Activated CD8-positive, alpha-beta T cell treated with anti-CD3 and anti-CD28 coated beads for 36 hours (primary cell): ENCODE results near the gene PCBD1. TPM values are rescaled to one million over a fixed set of nuclear protein-coding genes. Genes with fewer than 3 reads are reported as not detected.
"Not testable (repeated sequence)": the region's sequence is repeated elsewhere in the genome, so short reads cannot be mapped to it uniquely, and the experiment has no call there.

ENCODE experiments used
- ATAC-seq: fragments of 200-7000 bp; cut with Tn5 transposase; one replicate; pipeline ENCODE4 v1.10.0; 2021; ENCODE audit warnings: mild to moderate bottlenecking, moderate library complexity
- CTCF ChIA-PET: fragments of 350-600 bp; sonication (Branson Sonifier 250); formaldehyde crosslinking; loops from one replicate; lab custom pipeline; 2021; ENCODE audit warnings: antibody characterized with exemption; lab: Charles Lee
- POLR2A ChIA-PET: fragments of 350-600 bp; sonication (Branson Sonifier 250); formaldehyde crosslinking; loops from one replicate; lab custom pipeline; 2021; ENCODE audit warnings: antibody characterized with exemption; lab: Charles Lee
- DNase-seq: peaks from one replicate; pipeline ENCODE4 v3.0.0-alpha.2; 2020
- H3K27ac Mint-ChIP-seq: one replicate; pipeline ENCODE4 v1.8.0; 2021; ENCODE audit warnings: mild to moderate bottlenecking, mixed read lengths
- H3K27me3 Mint-ChIP-seq: one replicate; pipeline ENCODE4 v1.8.0; 2021; ENCODE audit warnings: mixed read lengths
- H3K36me3 Mint-ChIP-seq: one replicate; pipeline ENCODE4 v1.8.0; 2021; ENCODE audit warnings: low read depth, mixed read lengths
- H3K4me1 Mint-ChIP-seq: one replicate; pipeline ENCODE4 v1.8.0; 2021; ENCODE audit warnings: low read depth, mixed read lengths
- H3K4me3 Mint-ChIP-seq: one replicate; pipeline ENCODE4 v1.8.0; 2021; ENCODE audit warnings: mild to moderate bottlenecking, moderate library complexity, mixed read lengths
- H3K9me3 Mint-ChIP-seq: one replicate; pipeline ENCODE4 v1.8.0; 2021; ENCODE audit warnings: mixed read lengths
- intact Hi-C: fragments of 100-400 bp; cut with micrococcal nuclease; formaldehyde crosslinking; loops from one replicate; pipeline ENCODE4 v1.10.0; 2022
- total RNA-seq, 2 experiments: library from RNA; stranded (reverse); gene quantifications; one replicate each; pipeline ENCODE4 v1.2.3, GENCODE V29; 2021
- TF ChIP-seq, protein P1 (sequence below): fragments of 200-600 bp; IDR thresholded peaks from one replicate; pipeline ENCODE4 v1.8.0; 2022; ENCODE audit warnings: antibody characterized with exemption, mild to moderate bottlenecking

Gene PCBD1
- total RNA-seq, 2 experiments from 2014 or later: 40.0 to 41.5 TPM

DNA sequence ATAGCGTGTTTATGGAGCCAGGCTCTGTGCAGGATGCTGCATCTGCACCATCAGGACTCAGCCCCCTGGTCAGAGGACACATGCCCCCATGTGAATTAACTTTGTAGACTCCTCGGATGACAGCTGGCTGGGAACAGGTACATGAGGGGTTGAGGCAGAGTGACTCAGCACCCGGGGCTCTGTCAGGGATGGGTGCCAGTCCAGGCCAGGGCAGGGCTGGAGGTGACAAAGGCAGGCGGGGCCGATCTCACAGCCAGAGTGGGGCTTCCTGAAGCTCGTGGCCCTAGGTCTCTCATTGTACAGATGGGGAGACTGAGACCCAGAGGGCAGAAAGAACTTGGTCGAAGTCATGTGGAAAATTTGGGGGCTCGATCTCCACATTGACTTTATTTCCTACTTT lies 35.3 kb upstream of the PCBD1 start:
- ATAC-seq: no peak
- TF ChIP-seq, protein P1, sequence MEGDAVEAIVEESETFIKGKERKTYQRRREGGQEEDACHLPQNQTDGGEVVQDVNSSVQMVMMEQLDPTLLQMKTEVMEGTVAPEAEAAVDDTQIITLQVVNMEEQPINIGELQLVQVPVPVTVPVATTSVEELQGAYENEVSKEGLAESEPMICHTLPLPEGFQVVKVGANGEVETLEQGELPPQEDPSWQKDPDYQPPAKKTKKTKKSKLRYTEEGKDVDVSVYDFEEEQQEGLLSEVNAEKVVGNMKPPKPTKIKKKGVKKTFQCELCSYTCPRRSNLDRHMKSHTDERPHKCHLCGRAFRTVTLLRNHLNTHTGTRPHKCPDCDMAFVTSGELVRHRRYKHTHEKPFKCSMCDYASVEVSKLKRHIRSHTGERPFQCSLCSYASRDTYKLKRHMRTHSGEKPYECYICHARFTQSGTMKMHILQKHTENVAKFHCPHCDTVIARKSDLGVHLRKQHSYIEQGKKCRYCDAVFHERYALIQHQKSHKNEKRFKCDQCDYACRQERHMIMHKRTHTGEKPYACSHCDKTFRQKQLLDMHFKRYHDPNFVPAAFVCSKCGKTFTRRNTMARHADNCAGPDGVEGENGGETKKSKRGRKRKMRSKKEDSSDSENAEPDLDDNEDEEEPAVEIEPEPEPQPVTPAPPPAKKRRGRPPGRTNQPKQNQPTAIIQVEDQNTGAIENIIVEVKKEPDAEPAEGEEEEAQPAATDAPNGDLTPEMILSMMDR: no peak
- intact Hi-C loops: no loop called here
- ChIA-PET CTCF (interaction anchor here (1.9 to 4.2 kb wide), 2 partner anchors 20 to 285 kb away, joined by 6 to 29 read pairs; no protein-coding TSS in a partner anchor), POLR2A (no interaction called here)
- Mint-ChIP-seq H3K4me1 (no peaks in the 10 kb centered on the region), H3K27me3 (peaks cover 5% of the 10 kb centered on the region), H3K27ac (no peak overlapping the region), H3K4me3 (no peak overlapping the region), H3K36me3 (no peaks in the 10 kb centered on the region), H3K9me3 (no peaks in the 10 kb centered on the region)
- DNase-seq: no peak

DNA sequence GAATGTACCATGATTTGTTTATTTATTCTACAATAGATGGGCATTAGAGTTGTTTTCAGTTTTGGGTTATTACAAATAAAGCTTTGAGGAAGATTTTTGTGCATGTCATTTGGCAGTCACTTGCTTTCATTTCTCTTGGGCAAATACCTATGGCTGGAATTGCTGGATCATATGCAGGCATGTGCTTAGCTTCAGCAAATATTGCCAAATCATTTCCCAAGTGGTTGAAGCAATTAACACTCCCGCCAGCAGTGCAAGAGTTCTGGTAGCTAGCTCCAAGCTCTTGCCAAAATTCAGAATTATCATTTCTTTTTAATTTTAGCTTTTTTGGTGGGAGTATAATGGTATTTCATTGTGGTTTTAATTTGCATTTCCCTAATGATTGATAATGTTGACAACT lies 32.9 kb upstream of the PCBD1 start:
- CTCF ChIA-PET: interaction anchor here (0.9 kb wide), 1 partner anchor 19 kb away, joined by 4 read pairs; no protein-coding TSS in a partner anchor
- TF ChIP-seq, protein P1: no peak
- no peaks in the 10 kb centered on the region for H3K9me3 Mint-ChIP-seq
- POLR2A ChIA-PET: no interaction called here
- peaks cover 7% of the 10 kb centered on the region for H3K27me3 Mint-ChIP-seq
- ATAC-seq (no peak), DNase-seq (no peak)
- no peaks in the 10 kb centered on the region for H3K4me1 Mint-ChIP-seq
- no peaks in the 10 kb centered on the region for H3K36me3 Mint-ChIP-seq
- intact Hi-C loops: no loop called here
- H3K4me3 Mint-ChIP-seq: no peak overlapping the region
- no peak overlapping the region for H3K27ac Mint-ChIP-seq

GRCh38 chr10:70920519-70920918 lies 32.2 kb upstream of the PCBD1 start:
- CTCF ChIA-PET: no interaction called here

DNA sequence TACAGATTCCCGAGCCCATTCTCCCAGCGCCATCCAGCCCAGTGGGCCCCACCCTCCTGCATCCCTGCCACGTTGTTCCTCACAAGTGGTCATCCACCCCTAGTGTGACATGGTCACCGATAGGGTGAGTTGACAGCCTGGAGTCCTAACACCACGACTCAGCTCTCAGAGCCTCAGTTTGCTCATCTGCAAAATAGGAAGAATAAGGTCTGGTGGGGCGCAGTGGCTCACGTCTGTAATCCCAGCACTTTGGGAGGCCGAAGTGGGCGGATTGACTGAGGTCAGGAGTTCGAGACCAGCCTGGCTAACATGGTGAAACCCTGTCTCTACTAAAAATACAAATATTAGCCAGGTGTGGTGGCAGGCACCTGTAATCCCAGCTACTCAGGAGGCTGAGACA lies 31.5 kb upstream of the PCBD1 start:
- ATAC-seq, POLR2A ChIA-PET, intact Hi-C loops: not testable (repeated sequence)

More at GRCh38 chr10:70920519-70920918, 32.2 kb upstream of the PCBD1 start:
- Mint-ChIP-seq H3K36me3 (no peaks in the 10 kb centered on the region), H3K9me3 (no peaks in the 10 kb centered on the region), H3K4me1 (no peaks in the 10 kb centered on the region), H3K27ac (no peak overlapping the region), H3K27me3 (peaks cover 11% of the 10 kb centered on the region), H3K4me3 (no peak overlapping the region)
- ATAC-seq: no peak
- POLR2A ChIA-PET: no interaction called here
- no peak for DNase-seq
- TF ChIP-seq, protein P1: no peak
- intact Hi-C loops: no loop called here

GRCh38 chr10:70918851-70919530 lies 30.6 kb upstream of the PCBD1 start:
- CTCF ChIA-PET: no interaction called here
- intact Hi-C loops: no loop called here
- Mint-ChIP-seq H3K9me3 (no peaks in the 10 kb centered on the region), H3K36me3 (no peaks in the 10 kb centered on the region), H3K27me3 (peaks cover 12% of the 10 kb centered on the region), H3K27ac (no peak overlapping the region), H3K4me1 (no peaks in the 10 kb centered on the region), H3K4me3 (no peak overlapping the region)
- TF ChIP-seq, protein P1: no peak
- POLR2A ChIA-PET: no interaction called here
- no peak for DNase-seq
- no peak for ATAC-seq

More for the DNA sequence above, 31.5 kb upstream of the PCBD1 start:
- H3K9me3 Mint-ChIP-seq, CTCF ChIA-PET, H3K36me3 Mint-ChIP-seq, H3K27ac Mint-ChIP-seq, DNase-seq, H3K4me1 Mint-ChIP-seq, H3K4me3 Mint-ChIP-seq: not testable (repeated sequence)
- H3K27me3 Mint-ChIP-seq: peaks cover 12% of the 10 kb centered on the region
